ENCODE measurements around the gene UBE2L6. TPM values are rescaled to one million over a fixed set of nuclear protein-coding genes. Genes with fewer than 3 reads are reported as not detected.

UBE2L6 gene
- total RNA-seq, 1 experiment from 2014 or later, result 30.4 TPM

- intact Hi-C loops (cut with micrococcal nuclease; ENCODE audit: unreplicated experiment), result no loop called here
- Histone ChIP-seq H3K36me3 (ENCODE audit: insufficient read depth, low read length, poor library complexity, severe bottlenecking) (no peaks in the 10 kb centered on the region), H3K27me3 (replicated peaks; ENCODE audit: insufficient read depth, low read depth, low read length, poor library complexity) (no peaks in the 10 kb centered on the region), H3K4me1 (ENCODE audit: insufficient read depth, low read length, poor library complexity, severe bottlenecking) (peaks cover 16% of the 10 kb centered on the region), H3K9me3 (ENCODE audit: low read depth, low read length, poor library complexity, severe bottlenecking) (no peaks in the 10 kb centered on the region), H3K4me3 (ENCODE audit: low read depth, low read length, poor library complexity, severe bottlenecking) (no peak overlapping the region), H3K27ac (ENCODE audit: low read depth, low read length, poor library complexity, severe bottlenecking) (no peak overlapping the region)
- POLR2A ChIA-PET (ENCODE audit: low non-redundant PET), result no interaction called here
- DNase-seq (ENCODE audit: low spot score), result no peak
- CTCF ChIA-PET, result no interaction called here
- no TSS peak for BruUV-seq (replicated peaks)
- TF ChIP-seq EZH2 (IDR thresholded peaks at IDR 0.05; ENCODE audit: borderline replicate concordance, low read depth, low read length, poor library complexity, severe bottlenecking) (no peak), CTCF (conservative IDR thresholded peaks at IDR 0.05; ENCODE audit: low read depth, low read length) (no peak)
These were observed 65.5 kb downstream of the UBE2L6 start for GRCh38 chr11:57501953-57502352.

Other genes starting within 250 kb of the UBE2L6 start
- 80.4 and 88.8 TPM in 2 replicates for gene TNKS1BP1, start 242.7 kb downstream of the UBE2L6 start, total RNA-seq (2021)
- gene SSRP1, start 231.8 kb downstream of the UBE2L6 start, total RNA-seq (2021), result 393 and 399 TPM in 2 replicates
- gene P2RX3, start 229.3 kb downstream of the UBE2L6 start, total RNA-seq (2021), result not detected in 2 replicates
- gene PRG3, start 186.5 kb downstream of the UBE2L6 start, total RNA-seq (2021), result not detected in 2 replicates
- gene PRG2, start 177.0 kb downstream of the UBE2L6 start, total RNA-seq (2021), result not detected in 2 replicates
- gene SLC43A3, start 140.6 kb downstream of the UBE2L6 start, total RNA-seq (2021), result 89.1 and 142 TPM in 2 replicates
- gene RTN4RL2, start 107.1 kb downstream of the UBE2L6 start, total RNA-seq (2021), result 5.2 and 7.0 TPM in 2 replicates
- 18.4 and 20.5 TPM in 2 replicates for gene SLC43A1, start 52.0 kb downstream of the UBE2L6 start, total RNA-seq (2021)
- gene TIMM10, start 36.9 kb downstream of the UBE2L6 start, total RNA-seq (2021), result 165 and 176 TPM in 2 replicates
- not detected in 2 replicates for gene SMTNL1, start 30.1 kb downstream of the UBE2L6 start, total RNA-seq (2021)
- gene SERPING1, start 30.0 kb upstream of the UBE2L6 start, total RNA-seq (2021), result 5.2 and 7.0 TPM in 2 replicates
- 0.20 TPM in 1 of 2 replicates, not detected in the other for gene YPEL4, start 82.2 kb upstream of the UBE2L6 start, total RNA-seq (2021)
- gene CLP1, start 90.1 kb upstream of the UBE2L6 start, total RNA-seq (2021), result 23.4 and 26.8 TPM in 2 replicates
- 72.9 and 76.9 TPM in 2 replicates for gene ZDHHC5, start 100.4 kb upstream of the UBE2L6 start, total RNA-seq (2021)
- 35.4 and 43.6 TPM in 2 replicates for gene MED19, start 144.5 kb upstream of the UBE2L6 start, total RNA-seq (2021)
- gene TMX2, start 144.9 kb upstream of the UBE2L6 start, total RNA-seq (2021), result 166 and 186 TPM in 2 replicates
- gene SELENOH, start 173.8 kb upstream of the UBE2L6 start, total RNA-seq (2021), result 192 and 212 TPM in 2 replicates
- gene BTBD18, start 184.1 kb upstream of the UBE2L6 start, total RNA-seq (2021), result not detected in 2 replicates
- gene CTNND1, start 194.1 kb upstream of the UBE2L6 start, total RNA-seq (2021), result 133 and 174 TPM in 2 replicates